ENCODE data around the gene AFF1. TPM values are rescaled to one million over a fixed set of nuclear protein-coding genes. Genes with fewer than 3 reads are reported as not detected.

The AFF1 gene
- total RNA-seq, 3 donors from 2014 or later: 67.2 to 80.5 (median 70.5) TPM

DNA sequence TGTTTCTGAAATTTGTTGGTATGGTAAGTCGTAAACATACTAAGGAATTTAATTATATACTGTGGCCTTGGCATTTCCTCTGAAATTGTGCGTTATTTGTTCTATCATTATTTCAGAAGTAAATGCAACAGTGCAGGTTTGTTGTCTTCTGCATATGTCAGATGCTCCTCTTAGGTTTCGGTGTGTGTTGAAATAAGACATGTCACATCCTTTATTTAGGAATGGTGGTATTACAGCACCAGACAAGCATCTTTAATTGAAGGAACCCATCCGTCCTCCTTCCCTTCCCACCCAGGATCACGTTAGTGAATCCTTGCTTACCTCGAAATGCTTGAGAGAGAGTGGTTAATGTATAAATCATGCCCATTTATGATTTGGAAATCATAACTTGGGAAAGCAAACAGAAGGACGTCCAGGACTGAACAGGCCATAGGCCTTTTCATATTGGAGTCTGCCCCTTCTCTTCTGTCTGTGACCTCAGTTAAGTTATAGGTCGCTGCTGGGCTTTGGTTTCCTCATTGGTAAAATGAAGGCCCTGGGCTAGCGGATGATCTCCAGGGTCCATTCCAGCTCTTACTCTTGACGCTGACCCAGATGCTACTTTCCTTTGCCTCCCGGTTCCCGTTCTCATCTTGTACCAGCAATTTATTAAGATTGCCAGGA, 151.5 kb downstream of the AFF1 start:
- Histone ChIP-seq H3K4me3 (no peak overlapping the region), H3K36me3 (no peaks in the 10 kb centered on the region), H3K27ac (peak overlapping the region in 1 of 2 donors; percentile 0), H3K27me3 (no peaks in the 10 kb centered on the region), H3K4me1 (no peaks in the 10 kb centered on the region), H3K9me3 (no peaks in the 10 kb centered on the region)
- DNase-seq (ENCODE audit: low spot score in 2 of 2): no peak
- no peak for TF ChIP-seq POLR2AphosphoS5 (IDR thresholded peaks at IDR 0.05)
- TF ChIP-seq POLR2A (IDR thresholded peaks at IDR 0.05): no peak
- TF ChIP-seq, protein P1, sequence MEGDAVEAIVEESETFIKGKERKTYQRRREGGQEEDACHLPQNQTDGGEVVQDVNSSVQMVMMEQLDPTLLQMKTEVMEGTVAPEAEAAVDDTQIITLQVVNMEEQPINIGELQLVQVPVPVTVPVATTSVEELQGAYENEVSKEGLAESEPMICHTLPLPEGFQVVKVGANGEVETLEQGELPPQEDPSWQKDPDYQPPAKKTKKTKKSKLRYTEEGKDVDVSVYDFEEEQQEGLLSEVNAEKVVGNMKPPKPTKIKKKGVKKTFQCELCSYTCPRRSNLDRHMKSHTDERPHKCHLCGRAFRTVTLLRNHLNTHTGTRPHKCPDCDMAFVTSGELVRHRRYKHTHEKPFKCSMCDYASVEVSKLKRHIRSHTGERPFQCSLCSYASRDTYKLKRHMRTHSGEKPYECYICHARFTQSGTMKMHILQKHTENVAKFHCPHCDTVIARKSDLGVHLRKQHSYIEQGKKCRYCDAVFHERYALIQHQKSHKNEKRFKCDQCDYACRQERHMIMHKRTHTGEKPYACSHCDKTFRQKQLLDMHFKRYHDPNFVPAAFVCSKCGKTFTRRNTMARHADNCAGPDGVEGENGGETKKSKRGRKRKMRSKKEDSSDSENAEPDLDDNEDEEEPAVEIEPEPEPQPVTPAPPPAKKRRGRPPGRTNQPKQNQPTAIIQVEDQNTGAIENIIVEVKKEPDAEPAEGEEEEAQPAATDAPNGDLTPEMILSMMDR (IDR thresholded peaks at IDR 0.05): no peak
- intact Hi-C loops (cut with DNase I; ENCODE audit: low total_unique reads): no loop called here

DNA sequence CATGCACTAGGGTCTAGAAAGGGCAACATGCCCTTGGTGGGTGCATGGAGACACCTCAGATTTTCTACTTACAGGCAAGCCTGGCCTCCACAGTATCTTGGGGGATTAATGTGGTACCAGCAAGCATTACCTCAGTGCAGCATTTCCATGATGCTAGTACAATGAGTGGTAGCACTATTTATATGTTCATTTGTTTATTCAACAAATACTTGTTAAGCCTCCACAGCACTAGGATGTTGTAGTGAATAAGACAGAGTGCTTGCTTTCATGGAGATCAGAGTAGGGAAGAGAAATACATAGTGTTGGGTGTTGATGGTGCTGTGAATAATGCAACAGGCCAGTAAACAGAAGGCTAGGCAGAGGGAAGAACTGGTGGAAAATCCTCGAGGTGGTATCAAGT, 152.2 kb downstream of the AFF1 start:
- no peak for TF ChIP-seq POLR2AphosphoS5 (IDR thresholded peaks at IDR 0.05)
- TF ChIP-seq, protein P1 (IDR thresholded peaks at IDR 0.05): no peak
- TF ChIP-seq POLR2A (IDR thresholded peaks at IDR 0.05): no peak
- no peak overlapping the region for H3K4me3 ChIP-seq
- intact Hi-C loops (cut with DNase I; ENCODE audit: low total_unique reads): no loop called here
- peak overlapping the region in 1 of 2 donors; percentile 3 for H3K27ac ChIP-seq
- no peak for DNase-seq (ENCODE audit: low spot score in 2 of 2)
- H3K27me3 ChIP-seq: no peaks in the 10 kb centered on the region
- H3K36me3 ChIP-seq: no peaks in the 10 kb centered on the region
- H3K4me1 ChIP-seq: no peaks in the 10 kb centered on the region
- no peaks in the 10 kb centered on the region for H3K9me3 ChIP-seq

DNA sequence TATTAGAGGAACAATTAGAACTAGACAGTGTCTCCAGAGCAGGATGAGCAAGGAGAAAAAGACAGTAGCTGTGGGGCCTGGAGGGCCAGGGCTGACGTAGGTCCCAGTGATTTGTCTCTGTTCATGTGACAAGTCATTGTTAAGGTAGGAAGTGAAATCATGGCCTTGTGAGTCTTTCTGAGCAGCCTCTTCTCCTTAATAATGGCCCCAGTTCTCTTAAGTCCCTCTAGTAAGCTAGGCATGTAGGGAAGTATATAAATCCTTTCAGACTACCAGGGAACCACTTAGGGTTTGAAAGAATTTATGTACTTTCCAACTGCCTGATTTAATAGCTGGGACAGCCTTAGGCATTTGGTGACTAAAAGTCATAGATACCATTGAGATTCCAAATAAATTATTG, 152.6 kb downstream of the AFF1 start:
- Histone ChIP-seq H3K4me1 (no peaks in the 10 kb centered on the region), H3K27ac (peak overlapping the region in 1 of 2 donors; percentile 3), H3K4me3 (no peak overlapping the region), H3K27me3 (no peaks in the 10 kb centered on the region), H3K36me3 (no peaks in the 10 kb centered on the region), H3K9me3 (no peaks in the 10 kb centered on the region)
- intact Hi-C loops (cut with DNase I; ENCODE audit: low total_unique reads): no loop called here
- no peak for DNase-seq (ENCODE audit: low spot score in 2 of 2)
- no peak for TF ChIP-seq POLR2AphosphoS5 (IDR thresholded peaks at IDR 0.05)
- no peak for TF ChIP-seq POLR2A (IDR thresholded peaks at IDR 0.05)
- TF ChIP-seq, protein P1 (IDR thresholded peaks at IDR 0.05): no peak

DNA sequence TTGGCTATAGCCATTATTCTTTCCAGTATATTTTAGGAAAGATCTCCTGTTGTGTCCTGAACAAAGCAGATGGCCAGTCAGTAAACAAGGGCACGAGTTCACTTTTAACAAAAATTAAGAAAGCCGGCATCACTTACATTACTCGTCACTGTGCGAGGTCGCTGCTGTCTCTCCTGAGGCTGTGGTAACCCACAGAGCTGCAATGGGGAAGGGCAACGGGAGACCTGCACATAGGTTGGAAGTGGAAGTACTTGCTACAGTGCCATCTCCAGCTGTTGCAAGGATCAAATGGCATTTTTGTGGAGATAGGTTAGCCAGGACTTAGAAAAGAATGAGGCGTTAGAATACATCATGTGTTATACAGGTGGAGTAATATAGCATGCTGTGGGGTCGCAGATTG, 153.4 kb downstream of the AFF1 start:
- no peak for DNase-seq (ENCODE audit: low spot score in 2 of 2)
- H3K4me1 ChIP-seq: peaks cover 0 to 5% of the 10 kb centered on the region in 2 donors
- H3K27me3 ChIP-seq: no peaks in the 10 kb centered on the region
- H3K9me3 ChIP-seq: no peaks in the 10 kb centered on the region
- TF ChIP-seq POLR2AphosphoS5 (IDR thresholded peaks at IDR 0.05) (no peak), POLR2A (IDR thresholded peaks at IDR 0.05) (no peak)
- TF ChIP-seq, protein P1 (IDR thresholded peaks at IDR 0.05): no peak
- H3K27ac ChIP-seq: peak overlapping the region in 1 of 2 donors; percentile 21
- no peaks in the 10 kb centered on the region for H3K36me3 ChIP-seq
- intact Hi-C loops (cut with DNase I; ENCODE audit: low total_unique reads): no loop called here
- no peak overlapping the region for H3K4me3 ChIP-seq

DNA sequence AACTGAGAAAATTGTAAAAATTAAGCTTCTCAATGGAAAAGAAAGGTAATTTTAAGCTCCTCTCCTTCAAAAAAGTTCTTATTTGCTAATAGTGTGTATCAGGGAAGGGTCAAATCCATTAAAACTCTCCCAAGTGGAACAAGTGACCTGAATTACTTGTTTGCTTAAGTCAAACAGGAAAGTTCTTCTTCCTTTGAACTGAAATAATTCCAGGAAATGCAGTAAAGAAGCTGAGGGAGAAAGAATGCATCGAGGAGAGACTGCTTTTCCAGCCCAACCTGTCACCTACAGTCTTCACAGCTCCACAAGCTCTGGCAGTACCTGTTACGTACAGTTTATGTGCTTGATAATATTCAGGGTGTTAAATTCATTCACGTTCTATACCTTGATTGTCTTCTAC, 154.6 kb downstream of the AFF1 start:
- H3K36me3 ChIP-seq: no peaks in the 10 kb centered on the region
- no peak overlapping the region for H3K4me3 ChIP-seq
- no peak for DNase-seq (ENCODE audit: low spot score in 2 of 2)
- H3K27ac ChIP-seq: peak overlapping the region; percentile 22 to 39
- TF ChIP-seq POLR2AphosphoS5 (IDR thresholded peaks at IDR 0.05): no peak
- TF ChIP-seq, protein P1 (IDR thresholded peaks at IDR 0.05): no peak
- peaks cover 0 to 6% of the 10 kb centered on the region in 2 donors for H3K4me1 ChIP-seq
- intact Hi-C loops (cut with DNase I; ENCODE audit: low total_unique reads): no loop called here
- H3K9me3 ChIP-seq: no peaks in the 10 kb centered on the region
- H3K27me3 ChIP-seq: no peaks in the 10 kb centered on the region
